ENCODE results near the gene CAMTA1. TPM values are rescaled to one million over a fixed set of nuclear protein-coding genes. Genes with fewer than 3 reads are reported as not detected.

The CAMTA1 gene
- total RNA-seq, 2 experiments from 2014 or later = 43.9 to 73.3 TPM

DNA sequence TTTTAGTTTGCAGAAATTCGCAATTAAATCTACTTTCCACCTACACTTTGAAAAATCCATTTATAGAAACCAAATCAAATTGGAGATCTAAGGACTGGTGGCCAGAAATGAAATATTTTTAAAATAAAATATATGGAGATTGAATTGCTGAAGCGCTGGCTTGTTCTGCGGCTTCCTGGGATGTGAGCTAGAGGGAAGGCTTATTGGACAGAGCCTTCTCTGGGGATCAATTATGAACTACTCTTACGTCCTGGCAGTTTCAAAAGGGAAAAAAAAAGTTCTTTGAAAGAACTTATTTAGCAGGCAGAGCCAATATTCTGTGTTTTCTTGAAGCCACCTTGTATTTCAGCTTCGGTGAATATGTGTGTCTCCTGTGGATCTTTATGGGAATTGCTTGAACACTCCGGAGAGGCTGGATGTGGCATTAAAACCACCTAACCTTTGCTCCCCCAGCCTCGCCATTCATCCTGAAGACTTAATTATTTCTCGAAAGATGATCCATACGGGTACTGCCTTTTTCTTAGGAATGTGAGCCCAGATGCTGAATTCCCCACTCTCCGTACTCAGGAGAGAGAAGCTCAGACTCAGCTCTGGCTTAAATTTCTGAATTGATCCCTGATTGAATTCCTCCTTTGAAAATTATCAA, 506.9 kb downstream of the CAMTA1 start:
- TF ChIP-seq, protein P1, sequence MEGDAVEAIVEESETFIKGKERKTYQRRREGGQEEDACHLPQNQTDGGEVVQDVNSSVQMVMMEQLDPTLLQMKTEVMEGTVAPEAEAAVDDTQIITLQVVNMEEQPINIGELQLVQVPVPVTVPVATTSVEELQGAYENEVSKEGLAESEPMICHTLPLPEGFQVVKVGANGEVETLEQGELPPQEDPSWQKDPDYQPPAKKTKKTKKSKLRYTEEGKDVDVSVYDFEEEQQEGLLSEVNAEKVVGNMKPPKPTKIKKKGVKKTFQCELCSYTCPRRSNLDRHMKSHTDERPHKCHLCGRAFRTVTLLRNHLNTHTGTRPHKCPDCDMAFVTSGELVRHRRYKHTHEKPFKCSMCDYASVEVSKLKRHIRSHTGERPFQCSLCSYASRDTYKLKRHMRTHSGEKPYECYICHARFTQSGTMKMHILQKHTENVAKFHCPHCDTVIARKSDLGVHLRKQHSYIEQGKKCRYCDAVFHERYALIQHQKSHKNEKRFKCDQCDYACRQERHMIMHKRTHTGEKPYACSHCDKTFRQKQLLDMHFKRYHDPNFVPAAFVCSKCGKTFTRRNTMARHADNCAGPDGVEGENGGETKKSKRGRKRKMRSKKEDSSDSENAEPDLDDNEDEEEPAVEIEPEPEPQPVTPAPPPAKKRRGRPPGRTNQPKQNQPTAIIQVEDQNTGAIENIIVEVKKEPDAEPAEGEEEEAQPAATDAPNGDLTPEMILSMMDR (conservative IDR thresholded peaks at IDR 0.05; ENCODE audit: low read length) = no peak
- no peak for TF ChIP-seq EZH2phosphoT487 (IDR thresholded peaks at IDR 0.05; ENCODE audit: borderline replicate concordance, low read depth, low read length)
- intact Hi-C loops (cut with micrococcal nuclease; ENCODE audit: unreplicated experiment) = no loop called here
- ChIA-PET CTCF (ENCODE audit: unreplicated experiment) (no interaction called here), POLR2A (no interaction called here)
- BruUV-seq (replicated peaks) = no TSS peak
- Histone ChIP-seq H2AFZ (ENCODE audit: low read length) (no peak overlapping the region), H4K20me1 (ENCODE audit: insufficient read depth, low read length) (no peaks in the 10 kb centered on the region), H3K27ac (ENCODE audit: low read depth, low read length, poor library complexity, severe bottlenecking) (no peak overlapping the region), H3K79me2 (ENCODE audit: insufficient read depth, low read depth, low read length) (no peaks in the 10 kb centered on the region), H3K9me2 (ENCODE audit: insufficient read depth, low read length) (no peaks in the 10 kb centered on the region), H3K9me3 (ENCODE audit: low read length) (no peaks in the 10 kb centered on the region), H3K4me3 (ENCODE audit: low read depth, low read length, poor library complexity, severe bottlenecking) (no peak overlapping the region), H3K4me2 (ENCODE audit: low read length) (no peak overlapping the region), H3K4me1 (ENCODE audit: insufficient read depth, low read length, poor library complexity, severe bottlenecking) (no peaks in the 10 kb centered on the region), H3K36me3 (ENCODE audit: insufficient read depth, low read length) (no peaks in the 10 kb centered on the region)
- no peak for DNase-seq (ENCODE audit: low spot score)

DNA sequence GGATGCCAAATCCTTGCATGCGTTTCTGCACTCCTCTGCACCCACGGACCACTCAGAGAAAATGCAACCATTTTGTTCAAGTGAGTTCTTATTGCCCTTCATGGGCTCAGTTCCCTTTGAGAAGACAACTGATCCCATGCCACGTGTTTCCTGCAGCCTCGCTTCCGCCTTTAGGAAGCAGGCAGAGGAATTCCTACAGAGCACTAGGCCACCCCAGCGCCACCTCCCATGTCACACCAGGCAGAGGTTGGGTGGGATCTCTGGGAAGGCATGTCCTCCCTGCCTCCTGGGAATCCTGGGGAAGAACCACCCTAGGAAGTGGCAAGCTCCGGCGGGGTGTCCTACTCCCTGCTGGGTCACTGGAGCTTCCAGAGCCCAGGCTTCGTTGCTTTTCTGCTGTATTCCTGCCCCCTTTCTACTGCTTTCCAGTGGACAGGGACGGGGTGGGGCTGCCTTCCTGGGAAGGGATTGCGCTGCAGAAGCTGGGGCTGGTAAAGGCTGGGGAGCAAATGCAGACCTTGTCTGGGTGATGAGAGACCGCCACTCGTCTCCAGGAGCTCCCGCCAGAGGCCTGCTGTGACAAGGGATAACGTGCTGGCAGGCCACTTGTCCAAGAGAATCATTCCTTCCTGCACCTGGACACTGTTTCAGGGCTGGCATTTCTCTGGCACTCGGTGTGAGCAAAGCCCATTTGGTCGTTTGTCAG, 507.6 kb downstream of the CAMTA1 start:
- no peak overlapping the region for H2AFZ ChIP-seq (ENCODE audit: low read length)
- POLR2A ChIA-PET = no interaction called here
- no peak overlapping the region for H3K27ac ChIP-seq (ENCODE audit: low read depth, low read length, poor library complexity, severe bottlenecking)
- no peak overlapping the region for H3K4me2 ChIP-seq (ENCODE audit: low read length)
- H4K20me1 ChIP-seq (ENCODE audit: insufficient read depth, low read length) = no peaks in the 10 kb centered on the region
- no peak for TF ChIP-seq EZH2phosphoT487 (IDR thresholded peaks at IDR 0.05; ENCODE audit: borderline replicate concordance, low read depth, low read length)
- TF ChIP-seq, protein P1 (conservative IDR thresholded peaks at IDR 0.05; ENCODE audit: low read length) = no peak
- CTCF ChIA-PET (ENCODE audit: unreplicated experiment) = no interaction called here
- no peaks in the 10 kb centered on the region for H3K4me1 ChIP-seq (ENCODE audit: insufficient read depth, low read length, poor library complexity, severe bottlenecking)
- H3K9me3 ChIP-seq (ENCODE audit: low read length) = no peaks in the 10 kb centered on the region
- intact Hi-C loops (cut with micrococcal nuclease; ENCODE audit: unreplicated experiment) = no loop called here
- H3K4me3 ChIP-seq (ENCODE audit: low read depth, low read length, poor library complexity, severe bottlenecking) = no peak overlapping the region
- H3K36me3 ChIP-seq (ENCODE audit: insufficient read depth, low read length) = no peaks in the 10 kb centered on the region
- H3K79me2 ChIP-seq (ENCODE audit: insufficient read depth, low read depth, low read length) = no peaks in the 10 kb centered on the region
- no peak for DNase-seq (ENCODE audit: low spot score)
- H3K9me2 ChIP-seq (ENCODE audit: insufficient read depth, low read length) = no peaks in the 10 kb centered on the region
- BruUV-seq (replicated peaks) = no TSS peak
